Ovary (tissue), 3 donors: ENCODE data around the gene COL27A1.

ENCODE experiments used
- EP300 ChIP-seq: sonication (generic); formaldehyde crosslinking; IDR thresholded peaks from one replicate; pipeline ENCODE4 v1.6.1; 2017; ENCODE audit warnings: antibody characterized with exemption
- POLR2A ChIP-seq: fragments of 450-650 bp; IDR thresholded peaks from one replicate; pipeline ENCODE4 v1.6.1; 2017; ENCODE audit warnings: antibody characterized with exemption, mild to moderate bottlenecking, moderate library complexity
- TF ChIP-seq, protein P1 (sequence below), 3 donors: fragments of 450-650 bp in 2 of 3; fragments of 200-600 bp in 1 of 3; IDR thresholded peaks; one replicate each; pipeline versions ENCODE4 v1.5.1 to v1.8.0; 2016 to 2022; ENCODE audit warnings: antibody characterized with exemption in 3 of 3, mild to moderate bottlenecking in 1 of 3
- donor health status: DM: no; HTN: no; CAD: no.

DNA sequence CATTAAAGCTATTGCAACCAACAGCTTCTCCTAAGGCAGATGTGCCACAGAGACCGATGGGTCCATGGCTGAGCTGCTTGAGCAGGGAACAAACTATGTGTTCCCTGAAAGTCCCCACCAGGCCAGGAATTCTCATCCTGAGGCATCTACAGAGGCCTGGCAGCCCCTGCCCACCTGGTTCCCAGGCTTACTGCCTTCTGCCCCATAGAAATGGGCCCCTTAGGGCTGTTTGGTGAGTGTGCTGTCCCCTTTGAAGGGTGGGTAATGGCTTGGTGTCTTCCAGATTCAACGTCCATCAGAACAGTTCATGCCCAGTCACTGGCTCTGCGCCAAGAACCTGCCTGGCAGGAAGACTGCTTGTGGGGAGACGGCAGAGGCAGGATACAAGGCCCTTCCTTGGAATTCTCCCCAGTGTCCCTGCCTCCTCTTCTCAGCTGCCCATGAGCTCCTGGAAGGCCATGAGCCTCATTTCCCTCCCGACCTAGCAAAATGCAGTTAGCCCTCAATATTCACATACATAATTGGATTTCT lies 3.8 kb upstream of the COL27A1 start:
- no peak for TF ChIP-seq EP300
- TF ChIP-seq, protein P1, sequence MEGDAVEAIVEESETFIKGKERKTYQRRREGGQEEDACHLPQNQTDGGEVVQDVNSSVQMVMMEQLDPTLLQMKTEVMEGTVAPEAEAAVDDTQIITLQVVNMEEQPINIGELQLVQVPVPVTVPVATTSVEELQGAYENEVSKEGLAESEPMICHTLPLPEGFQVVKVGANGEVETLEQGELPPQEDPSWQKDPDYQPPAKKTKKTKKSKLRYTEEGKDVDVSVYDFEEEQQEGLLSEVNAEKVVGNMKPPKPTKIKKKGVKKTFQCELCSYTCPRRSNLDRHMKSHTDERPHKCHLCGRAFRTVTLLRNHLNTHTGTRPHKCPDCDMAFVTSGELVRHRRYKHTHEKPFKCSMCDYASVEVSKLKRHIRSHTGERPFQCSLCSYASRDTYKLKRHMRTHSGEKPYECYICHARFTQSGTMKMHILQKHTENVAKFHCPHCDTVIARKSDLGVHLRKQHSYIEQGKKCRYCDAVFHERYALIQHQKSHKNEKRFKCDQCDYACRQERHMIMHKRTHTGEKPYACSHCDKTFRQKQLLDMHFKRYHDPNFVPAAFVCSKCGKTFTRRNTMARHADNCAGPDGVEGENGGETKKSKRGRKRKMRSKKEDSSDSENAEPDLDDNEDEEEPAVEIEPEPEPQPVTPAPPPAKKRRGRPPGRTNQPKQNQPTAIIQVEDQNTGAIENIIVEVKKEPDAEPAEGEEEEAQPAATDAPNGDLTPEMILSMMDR (IDR thresholded peaks at IDR 0.05): no peak
- no peak for TF ChIP-seq POLR2A
